ENCODE data around the gene HPD.

DNA sequence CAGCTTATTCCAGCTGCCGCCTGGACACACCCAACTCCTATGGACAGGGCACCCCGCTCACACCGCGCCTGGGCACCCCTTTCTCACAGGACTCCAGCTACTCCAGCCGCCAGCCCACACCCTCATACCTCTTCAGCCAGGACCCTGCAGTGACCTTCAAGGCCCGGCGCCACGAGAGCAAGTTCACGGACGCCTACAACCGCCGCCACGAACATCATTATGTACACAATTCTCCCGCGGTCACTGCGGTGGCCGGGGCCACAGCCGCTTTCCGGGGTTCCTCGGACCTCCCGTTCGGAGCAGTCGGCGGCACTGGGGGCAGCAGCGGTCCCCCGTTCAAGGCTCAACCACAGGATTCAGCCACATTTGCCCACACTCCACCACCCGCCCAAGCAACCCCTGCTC is 48.9 kb downstream of the HPD start:
- TF ChIP-seq SIN3A (IDR thresholded peaks at IDR 0.05; ENCODE audit: borderline replicate concordance, insufficient read depth, low read depth, low read length): no peak
- no peak for TF ChIP-seq POLR2AphosphoS5 (IDR thresholded peaks at IDR 0.05; ENCODE audit: low read depth, low read length)

All from Panc1 (cell line).